ENCODE results near the gene RWDD2A.
"Not testable (repeated sequence)": the region's sequence is repeated elsewhere in the genome, so short reads cannot be mapped to it uniquely, and the experiment has no call there.

RWDD2A gene

GRCh38 chr6:83180426-83180950, 12.7 kb upstream of the RWDD2A start:
- H3K4me3 ChIP-seq (ENCODE audit: low read length), result no peak overlapping the region
- H3K36me3 ChIP-seq (ENCODE audit: control insufficient read depth, low read depth, low read length), result peaks cover 56% of the 10 kb centered on the region
- no peaks in the 10 kb centered on the region for H3K9me3 ChIP-seq (ENCODE audit: control insufficient read depth, low read depth, low read length)
- no peak overlapping the region for H3K9ac ChIP-seq (ENCODE audit: low read length)
- no peaks in the 10 kb centered on the region for H3K27me3 ChIP-seq (ENCODE audit: control insufficient read depth, insufficient read depth, low read length)
- no peak overlapping the region for H3K27ac ChIP-seq (ENCODE audit: low read length)
- H3K4me1 ChIP-seq (ENCODE audit: control insufficient read depth, low read depth, low read length), result no peaks in the 10 kb centered on the region

- H3K36me3 ChIP-seq (ENCODE audit: control insufficient read depth, low read depth, low read length), result peaks cover 56% of the 10 kb centered on the region
- no peak overlapping the region for H3K27ac ChIP-seq (ENCODE audit: low read length)
- no peak overlapping the region for H3K9ac ChIP-seq (ENCODE audit: low read length)
- no peaks in the 10 kb centered on the region for H3K9me3 ChIP-seq (ENCODE audit: control insufficient read depth, low read depth, low read length)
- H3K27me3 ChIP-seq (ENCODE audit: control insufficient read depth, insufficient read depth, low read length), result no peaks in the 10 kb centered on the region
- H3K4me3 ChIP-seq (ENCODE audit: low read length), result no peak overlapping the region
- H3K4me1 ChIP-seq (ENCODE audit: control insufficient read depth, low read depth, low read length), result no peaks in the 10 kb centered on the region
Observed at GRCh38 chr6:83182114-83182513, 11.0 kb upstream of the RWDD2A start.

- no peak overlapping the region for H3K4me3 ChIP-seq (ENCODE audit: low read length)
Observed at GRCh38 chr6:83183082-83183828, 9.9 kb upstream of the RWDD2A start.

GRCh38 chr6:83185096-83185495, 8.1 kb upstream of the RWDD2A start:
- Histone ChIP-seq H3K27me3 (ENCODE audit: control insufficient read depth, insufficient read depth, low read length) (no peaks in the 10 kb centered on the region), H3K4me3 (ENCODE audit: low read length) (no peak overlapping the region), H3K36me3 (ENCODE audit: control insufficient read depth, low read depth, low read length) (peaks cover 62% of the 10 kb centered on the region), H3K9me3 (ENCODE audit: control insufficient read depth, low read depth, low read length) (no peaks in the 10 kb centered on the region), H3K4me1 (ENCODE audit: control insufficient read depth, low read depth, low read length) (no peaks in the 10 kb centered on the region), H3K27ac (ENCODE audit: low read length) (no peak overlapping the region), H3K9ac (ENCODE audit: low read length) (no peak overlapping the region)

More at GRCh38 chr6:83183082-83183828, 9.9 kb upstream of the RWDD2A start:
- H3K9ac ChIP-seq (ENCODE audit: low read length), result no peak overlapping the region
- no peaks in the 10 kb centered on the region for H3K4me1 ChIP-seq (ENCODE audit: control insufficient read depth, low read depth, low read length)
- no peaks in the 10 kb centered on the region for H3K27me3 ChIP-seq (ENCODE audit: control insufficient read depth, insufficient read depth, low read length)
- H3K27ac ChIP-seq (ENCODE audit: low read length), result no peak overlapping the region
- no peaks in the 10 kb centered on the region for H3K9me3 ChIP-seq (ENCODE audit: control insufficient read depth, low read depth, low read length)
- H3K36me3 ChIP-seq (ENCODE audit: control insufficient read depth, low read depth, low read length), result peaks cover 66% of the 10 kb centered on the region

- H3K4me1 ChIP-seq (ENCODE audit: control insufficient read depth, low read depth, low read length), result no peaks in the 10 kb centered on the region
- H3K27me3 ChIP-seq (ENCODE audit: control insufficient read depth, insufficient read depth, low read length), result no peaks in the 10 kb centered on the region
- H3K27ac ChIP-seq (ENCODE audit: low read length), result no peak overlapping the region
- H3K9me3 ChIP-seq (ENCODE audit: control insufficient read depth, low read depth, low read length), result no peaks in the 10 kb centered on the region
- no peak overlapping the region for H3K4me3 ChIP-seq (ENCODE audit: low read length)
- H3K9ac ChIP-seq (ENCODE audit: low read length), result no peak overlapping the region
- peaks cover 43% of the 10 kb centered on the region for H3K36me3 ChIP-seq (ENCODE audit: control insufficient read depth, low read depth, low read length)
Observed at GRCh38 chr6:83188501-83188900, 4.7 kb upstream of the RWDD2A start.

GRCh38 chr6:83190626-83191025, 2.5 kb upstream of the RWDD2A start:
- H3K9ac ChIP-seq (ENCODE audit: low read length), result no peak overlapping the region
- H3K4me3 ChIP-seq (ENCODE audit: low read length), result no peak overlapping the region
- peaks cover 5% of the 10 kb centered on the region for H3K4me1 ChIP-seq (ENCODE audit: control insufficient read depth, low read depth, low read length)
- no peak overlapping the region for H3K27ac ChIP-seq (ENCODE audit: low read length)
- H3K27me3 ChIP-seq (ENCODE audit: control insufficient read depth, insufficient read depth, low read length), result no peaks in the 10 kb centered on the region
- no peaks in the 10 kb centered on the region for H3K9me3 ChIP-seq (ENCODE audit: control insufficient read depth, low read depth, low read length)
- peaks cover 31% of the 10 kb centered on the region for H3K36me3 ChIP-seq (ENCODE audit: control insufficient read depth, low read depth, low read length)

- Histone ChIP-seq H3K4me3 (ENCODE audit: low read length) (peak overlapping the region; percentile 91), H3K36me3 (ENCODE audit: control insufficient read depth, low read depth, low read length) (peaks cover 25% of the 10 kb centered on the region)
- H3K27ac ChIP-seq (ENCODE audit: low read length); H3K9me3 ChIP-seq (ENCODE audit: control insufficient read depth, low read depth, low read length); H3K27me3 ChIP-seq (ENCODE audit: control insufficient read depth, insufficient read depth, low read length); H3K9ac ChIP-seq (ENCODE audit: low read length); H3K4me1 ChIP-seq (ENCODE audit: control insufficient read depth, low read depth, low read length): not testable (repeated sequence)
Observed at GRCh38 chr6:83191974-83192373, 1.2 kb upstream of the RWDD2A start.

GRCh38 chr6:83192456-83192855, 701 bp upstream of the RWDD2A start:
- Histone ChIP-seq H3K36me3 (ENCODE audit: control insufficient read depth, low read depth, low read length) (peaks cover 23% of the 10 kb centered on the region), H3K27me3 (ENCODE audit: control insufficient read depth, insufficient read depth, low read length) (no peaks in the 10 kb centered on the region), H3K4me3 (ENCODE audit: low read length) (peak overlapping the region; percentile 91), H3K9me3 (ENCODE audit: control insufficient read depth, low read depth, low read length) (no peaks in the 10 kb centered on the region), H3K9ac (ENCODE audit: low read length) (peak overlapping the region; percentile 67), H3K27ac (ENCODE audit: low read length) (no peak overlapping the region), H3K4me1 (ENCODE audit: control insufficient read depth, low read depth, low read length) (peaks cover 5% of the 10 kb centered on the region)

- H3K27me3 ChIP-seq (ENCODE audit: control insufficient read depth, insufficient read depth, low read length), result no peaks in the 10 kb centered on the region
- peaks cover 12% of the 10 kb centered on the region for H3K36me3 ChIP-seq (ENCODE audit: control insufficient read depth, low read depth, low read length)
- peaks cover 5% of the 10 kb centered on the region for H3K4me1 ChIP-seq (ENCODE audit: control insufficient read depth, low read depth, low read length)
- H3K4me3 ChIP-seq (ENCODE audit: low read length), result peak overlapping the region; percentile 91
- H3K9ac ChIP-seq (ENCODE audit: low read length), result peak overlapping the region; percentile 67
- no peaks in the 10 kb centered on the region for H3K9me3 ChIP-seq (ENCODE audit: control insufficient read depth, low read depth, low read length)
- H3K27ac ChIP-seq (ENCODE audit: low read length), result no peak overlapping the region
Observed at GRCh38 chr6:83193747-83194566, 800 bp downstream of the RWDD2A start.

- no peaks in the 10 kb centered on the region for H3K9me3 ChIP-seq (ENCODE audit: control insufficient read depth, low read depth, low read length)
- no peak overlapping the region for H3K9ac ChIP-seq (ENCODE audit: low read length)
- H3K27me3 ChIP-seq (ENCODE audit: control insufficient read depth, insufficient read depth, low read length), result no peaks in the 10 kb centered on the region
- no peak overlapping the region for H3K4me3 ChIP-seq (ENCODE audit: low read length)
- H3K27ac ChIP-seq (ENCODE audit: low read length), result no peak overlapping the region
- peaks cover 6% of the 10 kb centered on the region for H3K36me3 ChIP-seq (ENCODE audit: control insufficient read depth, low read depth, low read length)
- H3K4me1 ChIP-seq (ENCODE audit: control insufficient read depth, low read depth, low read length), result peaks cover 5% of the 10 kb centered on the region
Observed at GRCh38 chr6:83198486-83199172, 5.5 kb downstream of the RWDD2A start.

GRCh38 chr6:83199173-83199862, 6.2 kb downstream of the RWDD2A start:
- H3K27ac ChIP-seq (ENCODE audit: low read length), result no peak overlapping the region

More at GRCh38 chr6:83199173-83199862, 6.2 kb downstream of the RWDD2A start:
- no peak overlapping the region for H3K4me3 ChIP-seq (ENCODE audit: low read length)
- no peaks in the 10 kb centered on the region for H3K27me3 ChIP-seq (ENCODE audit: control insufficient read depth, insufficient read depth, low read length)
- H3K36me3 ChIP-seq (ENCODE audit: control insufficient read depth, low read depth, low read length), result peaks cover 6% of the 10 kb centered on the region
- peaks cover 3% of the 10 kb centered on the region for H3K4me1 ChIP-seq (ENCODE audit: control insufficient read depth, low read depth, low read length)
- no peak overlapping the region for H3K9ac ChIP-seq (ENCODE audit: low read length)
- no peaks in the 10 kb centered on the region for H3K9me3 ChIP-seq (ENCODE audit: control insufficient read depth, low read depth, low read length)
